Cardiac septum (tissue), 1 donor: ENCODE results near the gene ZNF425. TPM values are rescaled to one million over a fixed set of nuclear protein-coding genes. Genes with fewer than 3 reads are reported as not detected.
"Not testable (repeated sequence)": the region's sequence is repeated elsewhere in the genome, so short reads cannot be mapped to it uniquely, and the experiment has no call there.

ENCODE experiments used
- DNase-seq: peaks from one replicate; pipeline ENCODE4 v3.0.0-alpha.2; 2020; ENCODE audit warnings: low spot score
- intact Hi-C: fragments of 100-400 bp; cut with DNase I; formaldehyde crosslinking; loops from one replicate; pipeline ENCODE4 v1.14.0; 2022
- total RNA-seq: library from RNA; stranded (reverse); fragmentation: NEBNext Ultra II Directional; extraction: Animal tissue kit (Norgen Biotek cat#: 25700); gene quantifications from one replicate; pipeline ENCODE4 v1.2.1, GENCODE V29; 2021
- donor health status: DM: no; HTN: no; CAD: no.

The ZNF425 gene
- total RNA-seq, 1 donor from 2014 or later = 0.78 TPM

- DNase-seq = no peak
- intact Hi-C loops = no loop called here
These were observed 15.8 kb upstream of the ZNF425 start for GRCh38 chr7:149141893-149142292.

DNA sequence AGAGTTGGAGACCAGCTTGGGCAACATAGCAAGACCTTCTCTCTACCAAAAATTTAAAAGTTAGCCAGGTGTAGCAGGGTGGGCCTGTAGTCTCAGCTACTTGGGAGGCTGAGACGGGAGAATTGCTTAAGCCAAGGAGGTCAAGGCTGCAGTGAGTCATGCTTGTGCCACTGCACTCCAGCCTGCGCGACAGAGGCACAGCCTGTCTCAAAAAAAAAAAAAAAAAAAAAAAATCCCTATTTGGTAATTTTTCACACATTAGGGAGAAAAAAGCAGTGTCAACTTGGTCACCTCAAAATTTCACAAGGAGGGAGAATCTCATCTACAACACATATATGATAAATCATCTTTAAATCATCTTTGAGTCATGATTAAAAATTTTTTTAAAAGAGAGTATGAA is 14.7 kb upstream of the ZNF425 start:
- intact Hi-C loops = no loop called here
- no peak for DNase-seq

DNA sequence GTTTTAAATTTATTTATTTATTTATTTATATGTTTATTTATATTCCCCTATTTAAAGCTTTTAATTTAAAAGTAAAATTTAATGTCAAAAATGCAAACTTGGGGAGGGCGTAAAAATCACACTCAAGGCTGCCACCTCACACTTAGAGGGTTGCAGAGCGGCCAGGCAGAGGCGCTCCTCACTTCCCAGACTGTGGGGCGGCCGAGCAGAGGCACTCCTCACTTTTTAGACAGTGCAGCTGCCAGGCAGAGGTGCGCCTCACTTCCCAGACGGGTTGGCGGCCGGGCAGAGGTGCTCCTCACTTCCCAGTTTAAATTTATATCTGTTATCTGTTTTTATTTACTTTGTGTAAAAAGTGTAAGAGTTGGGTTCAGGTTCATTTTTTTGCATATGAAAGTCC is 10.0 kb upstream of the ZNF425 start:
- intact Hi-C loops = no loop called here
- no peak for DNase-seq

DNA sequence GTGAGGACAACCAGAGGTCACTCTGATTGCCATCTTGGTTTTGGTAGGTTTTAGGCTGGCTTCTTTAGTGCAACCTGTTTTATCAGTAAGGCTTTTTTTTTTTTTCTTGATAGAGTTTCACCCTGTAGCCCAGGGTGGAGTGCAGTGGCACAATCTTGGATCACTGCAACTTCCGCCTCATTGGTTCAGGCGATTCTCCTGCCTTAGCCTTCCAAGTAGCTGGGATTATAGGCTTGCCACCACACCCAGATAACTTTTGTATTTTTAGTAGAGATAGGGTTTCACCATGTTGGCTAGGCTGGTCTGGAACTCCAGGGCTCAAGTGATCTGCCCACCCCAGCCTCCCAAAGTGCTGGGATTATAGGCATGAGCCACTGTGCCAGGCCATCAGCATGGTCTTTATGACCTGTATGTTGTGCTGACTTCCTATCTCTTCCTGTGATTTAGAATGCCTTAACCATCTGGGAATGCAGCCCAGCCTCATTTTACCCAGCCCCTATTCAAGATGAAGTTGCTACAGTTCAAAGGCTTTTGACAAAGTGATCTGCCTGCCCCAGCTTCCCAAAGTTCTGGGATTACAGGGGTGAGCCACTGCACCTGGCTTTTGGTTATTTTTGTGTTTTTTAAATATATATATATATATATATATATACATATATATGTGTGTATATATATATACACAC is 7.0 kb upstream of the ZNF425 start:
- no peak for DNase-seq
- intact Hi-C loops = no loop called here

DNA sequence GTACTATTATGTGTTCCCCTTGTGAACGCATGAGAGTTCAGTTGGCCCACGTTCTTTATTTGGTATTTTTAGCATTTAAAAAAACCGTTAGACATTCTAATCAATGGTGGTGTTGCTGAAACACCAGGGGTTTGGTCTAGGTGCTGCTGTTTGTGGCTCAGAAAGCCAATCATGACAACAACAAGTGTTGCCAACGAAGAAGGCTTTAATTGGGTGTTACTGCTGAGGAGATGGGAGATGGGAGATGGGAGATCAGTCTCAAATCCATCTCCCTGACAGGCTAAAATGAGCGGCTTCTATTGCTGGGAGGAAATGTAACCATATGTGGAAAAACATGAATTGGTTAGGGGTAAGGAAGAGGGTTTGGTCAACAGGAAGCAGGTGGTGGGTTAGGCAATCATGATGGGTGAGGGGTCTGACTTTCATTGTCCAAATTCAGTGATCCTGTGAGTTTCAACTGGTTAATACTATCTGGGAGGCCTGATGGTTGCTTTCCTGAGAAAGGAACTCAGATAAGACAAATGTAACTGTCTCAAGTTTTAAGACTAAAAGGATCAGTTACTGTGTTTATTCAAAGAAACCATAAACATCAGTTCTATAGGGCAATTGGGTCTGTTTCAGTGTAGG is 4.6 kb upstream of the ZNF425 start:
- intact Hi-C loops = no loop called here
- DNase-seq = no peak

DNA sequence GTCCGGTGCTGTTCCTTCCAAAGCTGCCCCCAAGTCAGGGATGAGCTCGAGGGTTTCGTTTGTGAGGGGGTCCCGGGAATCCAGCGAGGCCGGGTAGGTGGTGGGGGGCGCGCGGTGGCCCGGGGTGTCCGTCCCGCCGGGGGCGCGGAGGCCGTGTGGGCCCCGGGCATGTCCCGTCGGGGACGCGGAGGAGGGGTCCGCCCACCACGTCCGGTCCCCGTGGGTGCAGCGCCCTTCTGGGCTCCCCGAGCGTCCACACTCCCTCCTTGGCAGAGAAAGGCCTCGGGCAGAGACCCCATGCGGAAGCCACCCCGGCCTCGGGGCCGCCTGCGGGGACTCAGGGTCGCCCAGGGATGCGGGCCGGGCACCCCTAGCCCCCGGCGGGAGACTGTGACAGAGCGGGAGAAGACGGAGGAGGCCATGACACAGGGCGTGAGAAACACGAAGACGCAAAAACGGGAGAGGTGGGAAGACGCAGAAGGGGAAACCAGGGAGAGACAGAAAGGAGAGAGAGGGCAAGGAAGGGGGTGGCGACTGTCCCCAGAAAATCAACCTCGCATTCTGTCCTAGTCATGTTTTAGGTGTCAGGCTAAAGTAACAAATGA is 640 bp upstream of the ZNF425 start:
- peak; percentile 79 for DNase-seq
- intact Hi-C loops = loop anchor here (1.0 to 2.0 kb wide), 3 partner anchors 21 to 62 kb away; partner anchors contain the start of gene ZNF398

- intact Hi-C loops = no loop called here
- DNase-seq = no peak
These were observed 798 bp downstream of the ZNF425 start for GRCh38 chr7:149125189-149125862.

GRCh38 chr7:149109969-149110368 is 16.2 kb downstream of the ZNF425 start:
- no peak for DNase-seq

DNA sequence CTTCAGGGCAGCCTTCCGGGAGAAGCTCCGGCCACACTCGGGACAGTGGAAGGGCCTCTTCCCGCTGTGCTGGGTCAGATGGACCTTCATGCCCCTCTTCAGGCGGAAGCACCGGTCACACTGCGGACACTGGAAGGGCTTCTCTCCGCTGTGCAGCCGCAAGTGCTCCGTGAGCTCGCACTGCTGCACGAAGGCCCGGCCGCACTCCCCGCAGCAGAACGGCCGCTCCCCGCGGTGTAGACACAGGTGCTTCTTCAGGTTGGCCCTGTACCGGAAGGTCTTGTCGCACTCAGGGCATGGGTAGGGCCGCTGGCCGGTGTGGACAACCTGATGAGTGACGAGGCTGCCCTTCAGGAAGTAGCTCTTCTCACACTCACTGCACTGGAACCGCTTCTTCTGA is 21.4 kb downstream of the ZNF425 start:
- intact Hi-C loops = no loop called here
- no peak for DNase-seq

More at GRCh38 chr7:149109969-149110368, 16.2 kb downstream of the ZNF425 start:
- intact Hi-C loops = no loop called here

DNA sequence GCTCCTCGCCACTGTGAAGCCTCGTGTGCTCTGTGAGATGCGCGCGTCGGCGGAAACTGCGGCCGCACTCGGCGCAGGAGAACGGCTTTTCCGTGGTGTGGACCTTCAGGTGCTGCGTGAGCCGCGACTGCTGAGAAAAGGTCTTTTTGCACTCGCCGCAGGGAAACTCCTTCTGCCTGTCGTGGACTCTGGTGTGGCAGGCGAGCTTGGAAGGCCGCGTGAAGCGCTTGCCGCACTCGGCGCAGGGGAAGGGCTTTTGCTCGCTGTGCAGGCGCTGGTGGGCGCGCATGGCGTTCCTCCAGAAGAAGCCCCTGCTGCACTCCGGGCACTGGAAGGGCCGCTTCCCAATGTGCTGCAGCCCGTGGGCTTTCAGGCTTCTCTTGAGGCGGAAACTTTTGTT is 21.9 kb downstream of the ZNF425 start:
- intact Hi-C loops = no loop called here
- peak; percentile 62 for DNase-seq

GRCh38 chr7:149103424-149103823 is 22.7 kb downstream of the ZNF425 start:
- intact Hi-C loops = no loop called here
- DNase-seq = no peak

DNA sequence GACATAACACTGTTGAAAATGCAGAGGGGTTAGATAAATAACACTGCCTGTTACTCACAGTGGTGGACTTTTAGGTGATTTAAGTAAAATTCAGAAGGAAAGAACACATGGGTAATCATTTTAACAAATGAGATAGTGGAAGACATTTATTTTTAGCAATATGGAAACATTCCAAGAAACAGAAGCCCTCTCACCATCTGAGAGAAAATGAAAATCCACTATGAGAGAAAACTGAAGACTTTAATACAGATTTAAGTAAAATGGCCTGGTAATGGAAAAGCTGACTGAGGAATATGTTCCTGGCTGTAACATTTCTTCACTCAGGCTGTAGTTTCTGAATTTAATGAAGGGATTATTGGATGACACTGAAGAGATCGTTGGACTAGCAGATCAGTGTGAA is 23.5 kb downstream of the ZNF425 start:
- intact Hi-C loops = no loop called here
- peak; percentile 9 for DNase-seq

- intact Hi-C loops = no loop called here
- DNase-seq = no peak
These were observed 25.3 kb downstream of the ZNF425 start for GRCh38 chr7:149100821-149101220.

GRCh38 chr7:149099058-149099457 is 27.1 kb downstream of the ZNF425 start:
- peak; percentile 69 for DNase-seq
- intact Hi-C loops = no loop called here

DNA sequence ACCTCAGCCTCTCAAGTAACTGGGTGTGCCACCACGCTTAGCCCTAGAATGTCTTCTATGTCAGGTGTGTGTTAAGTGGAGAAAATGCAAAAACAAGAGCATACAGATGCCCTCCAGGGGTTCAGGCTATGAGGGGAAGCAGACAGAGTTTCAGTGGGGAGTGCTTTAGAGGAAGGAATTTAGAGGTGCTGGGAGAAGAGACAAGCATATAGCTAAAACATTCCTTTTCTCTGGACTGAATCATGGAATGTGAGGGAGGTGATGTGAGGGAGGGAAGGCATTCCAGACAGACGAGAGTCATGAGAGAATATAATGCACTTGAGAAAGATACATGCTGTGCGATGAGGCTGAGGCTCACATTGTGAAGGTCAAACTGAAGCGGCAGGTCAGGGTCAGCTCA is 29.0 kb downstream of the ZNF425 start:
- intact Hi-C loops = no loop called here
- peak; percentile 12 for DNase-seq

DNA sequence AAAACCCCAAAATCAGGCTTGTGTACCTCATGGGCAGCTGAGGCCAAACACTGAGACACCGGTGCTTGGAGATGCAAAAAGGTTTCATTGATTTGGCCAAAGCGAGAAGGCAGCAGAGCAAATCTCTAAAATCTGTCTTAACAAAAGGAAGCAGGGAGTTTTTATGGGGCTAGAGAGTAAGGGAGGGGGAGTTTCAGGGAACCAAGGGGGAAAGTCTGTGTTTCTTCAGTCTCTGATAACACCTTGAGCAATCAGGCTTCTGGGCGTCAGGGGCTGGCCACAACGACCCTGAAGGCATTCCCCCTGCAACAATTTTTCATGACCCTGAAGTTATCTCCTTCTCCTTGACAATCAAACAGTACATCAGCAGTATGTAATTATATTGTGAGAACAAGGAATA is 32.9 kb downstream of the ZNF425 start:
- no peak for DNase-seq
- intact Hi-C loops = loop anchor here (5.0 kb wide), 2 partner anchors 54 to 396 kb away; partner anchors contain the start of genes CUL1 and ZNF398

- intact Hi-C loops = loop anchor here (5.0 kb wide), 2 partner anchors 55 to 395 kb away; partner anchors contain the start of genes CUL1 and ZNF398
- not testable (repeated sequence) for DNase-seq
These were observed 33.9 kb downstream of the ZNF425 start for GRCh38 chr7:149092244-149092643.

GRCh38 chr7:149090397-149091195 is 35.5 kb downstream of the ZNF425 start, which contains the start of gene ZNF786:
TSS of gene ZNF786 (minus strand) at chr7:149090718. CDS start at chr7:149090640, 78 bp downstream.
- intact Hi-C loops = loop anchor here (1.0 to 5.0 kb wide), 6 partner anchors 25 to 393 kb away; partner anchors contain the start of genes CUL1, PDIA4, ZNF398 and ZNF425
- DNase-seq = peak; percentile 95

DNA sequence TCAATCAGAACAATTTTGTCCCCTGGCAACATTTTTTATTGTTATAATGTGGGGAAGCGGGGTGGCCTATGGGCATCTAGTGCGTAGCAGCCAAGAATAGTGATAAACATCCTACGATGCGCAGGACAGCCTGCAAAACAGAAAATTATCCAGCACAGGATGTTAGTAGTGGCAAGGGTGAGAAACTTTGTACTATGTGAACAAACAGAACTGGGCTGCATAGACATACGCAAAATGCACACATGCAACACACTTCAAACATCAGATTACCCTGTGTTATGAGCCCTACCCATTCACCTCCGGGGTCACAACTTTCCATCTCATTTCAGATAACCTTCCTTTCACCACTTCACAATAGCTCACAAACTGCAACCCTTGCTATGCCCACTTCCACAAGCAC is 38.7 kb downstream of the ZNF425 start:
- DNase-seq = no peak
- intact Hi-C loops = no loop called here
